H1 (cell line): ENCODE results near the gene BBS1. TPM values are rescaled to one million over a fixed set of nuclear protein-coding genes. Genes with fewer than 3 reads are reported as not detected.
A peak's percentile ranks its signal among the peaks of the same experiment; 100 is the strongest.

Experiments used
- CTCF ChIA-PET: fragments of 300-600 bp; sonication (Branson Sonifier 250); formaldehyde crosslinking; loops from one replicate; lab custom pipeline; 2021; ENCODE audit not compliant: partially characterized antibody; lab: Charles Lee
- POLR2A ChIA-PET: fragments of 300-600 bp; sonication (Branson Sonifier 250); formaldehyde crosslinking; loops from one replicate; lab custom pipeline; 2021; ENCODE audit warnings: inconsistent platforms; ENCODE audit not compliant: partially characterized antibody; lab: Charles Lee
- DNase-seq, 2 experiments: peaks; one replicate each; pipeline versions ENCODE4 v3.0.0 to v3.0.0-alpha.2; 2010 to 2022; ENCODE audit warnings: low spot score in 2 of 2, low read depth in 1 of 2, mixed read lengths in 1 of 2
- FAIRE-seq: peaks from 2 replicates; lab custom pipeline; 2011; peaks lifted over from hg19 to GRCh38; lab: Jason Lieb, UNC
- H2AFZ ChIP-seq: 2 replicates; pipeline ENCODE4 v1.8.1; 2012; ENCODE audit warnings: low read length, inconsistent platforms
- H2AK5ac ChIP-seq: 2 replicates; pipeline ENCODE4 v1.6.1; 2013; ENCODE audit warnings: low read depth, low read length
- H2BK120ac ChIP-seq: replicated peaks from 2 replicates; pipeline ENCODE3; 2013; ENCODE audit warnings: low read depth, low read length, inconsistent platforms
- H2BK12ac ChIP-seq: 2 replicates; pipeline ENCODE4 v1.6.1; 2013; ENCODE audit warnings: low read depth, low read length
- H2BK15ac ChIP-seq: 2 replicates; pipeline ENCODE4 v1.6.1; 2013; ENCODE audit warnings: low read length
- H2BK20ac ChIP-seq: 2 replicates; pipeline ENCODE4 v1.6.1; 2013; ENCODE audit warnings: low read length
- H2BK5ac ChIP-seq: 2 replicates; pipeline ENCODE4 v1.6.1; 2013; ENCODE audit warnings: low read depth, low read length
- H3K14ac ChIP-seq: 2 replicates; pipeline ENCODE4 v1.6.1; 2013; ENCODE audit warnings: inconsistent platforms; ENCODE audit not compliant: insufficient read length
- H3K18ac ChIP-seq: 2 replicates; pipeline ENCODE4 v1.6.1; 2013; ENCODE audit warnings: low read length; ENCODE audit errors: extremely low read depth
- H3K23ac ChIP-seq: 2 replicates; pipeline ENCODE4 v1.6.1; 2013; ENCODE audit warnings: inconsistent platforms; ENCODE audit not compliant: insufficient read length
- H3K23me2 ChIP-seq: 2 replicates; pipeline ENCODE4 v1.6.1; 2013; ENCODE audit warnings: low read depth, low read length
- H3K27ac ChIP-seq: 2 replicates; pipeline ENCODE4 v1.6.1; 2011; ENCODE audit warnings: low read depth, low read length, inconsistent platforms
- H3K27me3 ChIP-seq, 4 experiments: replicated peaks in 1 of 4; 1 replicate in 1 of 4; 2 replicates in 3 of 4; pipeline versions ENCODE4 v1.6.1 to v1.8.1; 2011 to 2013; ENCODE audit warnings: low read length in 3 of 4, mild to moderate bottlenecking in 3 of 4, inconsistent platforms in 2 of 4, mixed read lengths in 2 of 4, moderate library complexity in 1 of 4; ENCODE audit not compliant: control insufficient read depth in 3 of 4, insufficient read depth in 3 of 4; ENCODE audit errors: extremely low read depth in 1 of 4
- H3K36me3 ChIP-seq, 4 experiments: 2 replicates each; pipeline versions ENCODE4 v1.6.1 to v1.8.1; 2011 to 2013; ENCODE audit warnings: mild to moderate bottlenecking in 4 of 4, low read length in 3 of 4, moderate library complexity in 2 of 4, control low read depth in 1 of 4, inconsistent platforms in 1 of 4; ENCODE audit not compliant: insufficient read depth in 4 of 4, control insufficient read depth in 2 of 4
- H3K4ac ChIP-seq: replicated peaks from 2 replicates; pipeline ENCODE3; 2013; ENCODE audit warnings: low read length, low read depth, mixed read lengths, inconsistent platforms; ENCODE audit not compliant: insufficient read length
- H3K4me1 ChIP-seq, 4 experiments: replicated peaks in 1 of 4; 1 replicate in 1 of 4; 2 replicates in 3 of 4; pipeline versions ENCODE4 v1.6.1 to v1.8.1; 2011 to 2013; ENCODE audit warnings: low read length in 3 of 4, inconsistent platforms in 2 of 4, mixed read lengths in 1 of 4; ENCODE audit not compliant: insufficient read depth in 4 of 4, control insufficient read depth in 3 of 4
- H3K4me2 ChIP-seq, 2 experiments: 2 replicates each; pipeline versions ENCODE4 v1.6.1 to v1.8.1; 2011 to 2013; ENCODE audit warnings: low read depth in 2 of 2, low read length in 2 of 2, control low read depth in 1 of 2, inconsistent platforms in 1 of 2, mild to moderate bottlenecking in 1 of 2; ENCODE audit not compliant: insufficient read depth in 1 of 2
- H3K4me3 ChIP-seq, 4 experiments: fragments of 200-600, 300-600 bp in 1 of 4; sonication (generic), shearing (Covaris generic), sonication (Bioruptor Twin) in 1 of 4; 2 replicates each; pipeline versions ENCODE4 v1.5.1 to v1.8.1; 2011 to 2016; ENCODE audit warnings: low read length in 4 of 4, low read depth in 3 of 4, control low read depth in 2 of 4, inconsistent platforms in 2 of 4, mild to moderate bottlenecking in 2 of 4, mixed read lengths in 1 of 4, moderate library complexity in 1 of 4; ENCODE audit not compliant: insufficient read depth in 2 of 4; ENCODE audit errors: extremely low read depth in 1 of 4
- H3K56ac ChIP-seq: replicated peaks from 2 replicates; pipeline ENCODE3; 2013; ENCODE audit warnings: low read depth, mild to moderate bottlenecking, mixed read lengths, low read length, inconsistent platforms; ENCODE audit not compliant: insufficient read length
- H3K79me1 ChIP-seq: 2 replicates; pipeline ENCODE4 v1.6.1; 2013; ENCODE audit warnings: low read depth, low read length, control low read depth
- H3K79me2 ChIP-seq, 2 experiments: 2 replicates each; pipeline versions ENCODE4 v1.6.1 to v1.8.1; 2012 to 2013; ENCODE audit warnings: low read length in 2 of 2, mild to moderate bottlenecking in 2 of 2, inconsistent platforms in 1 of 2; ENCODE audit not compliant: insufficient read depth in 2 of 2, control insufficient read depth in 1 of 2
- H3K9ac ChIP-seq, 4 experiments: replicated peaks in 1 of 4; 1 replicate in 1 of 4; 2 replicates in 3 of 4; pipeline versions ENCODE4 v1.6.1 to v1.8.1; 2011 to 2013; ENCODE audit warnings: low read depth in 3 of 4, low read length in 3 of 4, control low read depth in 2 of 4, mild to moderate bottlenecking in 2 of 4, moderate library complexity in 2 of 4, inconsistent platforms in 1 of 4; ENCODE audit errors: extremely low read depth in 1 of 4
- H3K9me3 ChIP-seq, 2 experiments: 2 replicates each; pipeline versions ENCODE4 v1.6.1 to v1.8.1; 2012 to 2013; ENCODE audit warnings: mild to moderate bottlenecking in 2 of 2, moderate library complexity in 2 of 2, control low read depth in 1 of 2, inconsistent platforms in 1 of 2, low read depth in 1 of 2, low read length in 1 of 2, mixed read lengths in 1 of 2; ENCODE audit not compliant: insufficient read depth in 2 of 2
- H4K20me1 ChIP-seq, 2 experiments: replicated peaks in 1 of 2; 2 replicates each; pipeline versions ENCODE3 to v1.8.1; 2011 to 2013; ENCODE audit warnings: inconsistent platforms in 2 of 2, low read length in 2 of 2, mild to moderate bottlenecking in 1 of 2; ENCODE audit not compliant: insufficient read depth in 2 of 2, control insufficient read depth in 1 of 2
- H4K5ac ChIP-seq: 2 replicates; pipeline ENCODE4 v1.6.1; 2013; ENCODE audit warnings: low read length, low read depth, mixed read lengths, inconsistent platforms; ENCODE audit not compliant: insufficient read length
- H4K8ac ChIP-seq: 2 replicates; pipeline ENCODE4 v1.8.0; 2013; ENCODE audit warnings: mild to moderate bottlenecking, moderate library complexity, low read length, inconsistent platforms; ENCODE audit not compliant: insufficient read depth; ENCODE audit errors: extremely low read depth
- H4K91ac ChIP-seq: replicated peaks from 2 replicates; pipeline ENCODE3; 2013; ENCODE audit warnings: low read length, mixed read lengths, inconsistent platforms; ENCODE audit not compliant: insufficient read length
- SAP30 ChIP-seq: fragments of 300-600 bp; sonication (generic); IDR thresholded peaks from 2 replicates; pipeline ENCODE4 v1.7.1; 2012; ENCODE audit warnings: low read length, moderate library complexity, mild to moderate bottlenecking, inconsistent platforms; ENCODE audit not compliant: insufficient read depth, insufficient replicate concordance
- SRF ChIP-seq: IDR thresholded peaks from 2 replicates; pipeline ENCODE4 v1.6.1; 2011; ENCODE audit warnings: mild to moderate bottlenecking, low read depth, low read length, moderate library complexity
- WGBS, 2 experiments: shearing (Covaris generic) in 1 of 2; methylation state at CpG; one replicate each; pipeline versions ENCODE4 v1.1.6 to v1.1.7; 2013 to 2015; ENCODE audit warnings: low lambda C conversion rate in 2 of 2, mixed read lengths in 2 of 2, inconsistent platforms in 1 of 2, low coverage in 1 of 2, missing lambda C conversion rate in 1 of 2; ENCODE audit not compliant: insufficient replicate concordance in 2 of 2, insufficient coverage in 1 of 2, insufficient read length in 1 of 2; ENCODE audit errors: extremely low coverage in 1 of 2, missing lambda C conversion rate in 1 of 2; 5-methylcytosine and 5-hydroxymethylcytosine counted together
- polyA plus RNA-seq, 7 experiments: library from polyadenylated mRNA; depleted of rRNA in 3 of 7; stranded (reverse) in 5 of 7; unstranded in 2 of 7; fragments of >200 nt in 5 of 7; fragments of 200-250 nt in 2 of 7; gene quantifications; 1 replicate in 5 of 7; 2 replicates in 1 of 7; 4 replicates in 1 of 7; pipeline versions ENCODE4 v1.2.1 to v1.2.3, GENCODE V29; 2011 to 2013; ENCODE audit warnings: missing spikeins in 2 of 7, mixed read lengths in 2 of 7
- total RNA-seq: library from RNA; stranded (reverse); fragmentation: NEBNext Ultra II Directional; extraction: Animal tissue kit (Norgen Biotek cat#: 25700); gene quantifications from 2 replicates; pipeline ENCODE4 v1.2.1, GENCODE V29; 2021

The BBS1 gene
- total and polyA plus RNA-seq, 2 of the 8 experiments (the other 6 are each of a cell fraction or from before 2014, with no cell fraction given) = 19.1 to 19.5 TPM

- Histone ChIP-seq H2AK5ac (peak overlapping the region; percentile 41; the same call in 1 of the 2 replicates), H3K79me1 (peaks cover 2% of the 10 kb centered on the region; the same call in 1 of the 2 replicates), H3K14ac (no peak overlapping the region), H3K4ac (no peak overlapping the region), H3K56ac (no peak overlapping the region), H4K5ac (no peak overlapping the region), H3K4me2 (no peak overlapping the region), H3K36me3 (peaks cover 0 to 3% (median 1%) of the 10 kb centered on the region in 4 experiments; a peak in 3 of 8 replicates), H2BK15ac (no peak overlapping the region), H2BK20ac (no peak overlapping the region), H3K27me3 (no peaks in the 10 kb centered on the region), H3K23me2 (no peaks in the 10 kb centered on the region), H2BK5ac (no peak overlapping the region), H3K79me2 (no peaks in the 10 kb centered on the region), H3K4me1 (peaks cover 0 to 2% (median 0%) of the 10 kb centered on the region in 4 experiments; a peak in 1 of 7 replicates), H3K9ac (no peak overlapping the region; a peak in 1 of 7 replicates), H3K27ac (no peak overlapping the region; the same call in 1 of the 2 replicates), H4K91ac (no peak overlapping the region), H2AFZ (no peak overlapping the region), H3K9me3 (no peaks in the 10 kb centered on the region), H3K18ac (no peak overlapping the region), H3K23ac (no peak overlapping the region), H4K20me1 (no peaks in the 10 kb centered on the region), H2BK120ac (no peak overlapping the region), H4K8ac (no peak overlapping the region), H2BK12ac (no peak overlapping the region), H3K4me3 (no peak overlapping the region)
- TF ChIP-seq SAP30 = no peak
- TF ChIP-seq SRF = no peak
- DNase-seq (no peak), FAIRE-seq (no peak)
- CTCF ChIA-PET = interaction anchor here (0.5 to 1.3 kb wide), 7 partner anchors 38 to 166 kb away, joined by 3 read pairs; partner anchors contain the start of genes CCDC87, CCS and MRPL11
- 85% methylated on average over 13 of the region's 13 CpGs; no CpG with 5 or more reads in 1 of the 2 experiments for WGBS, 2 experiments
- POLR2A ChIA-PET = interaction anchor here (0.6 to 4.8 kb wide), 11 partner anchors 8 to 159 kb away, joined by 3 to 23 read pairs (median 4); partner anchors contain the start of genes ACTN3, BBS1, DPP3 and ZDHHC24
These were observed 19.2 kb downstream of the BBS1 start for GRCh38 chr11:66529655-66530054.
